GM12864 (cell line): ENCODE measurements around the gene PIWIL4.

ENCODE experiments used
- DNase-seq: peaks from one replicate; pipeline ENCODE4 v3.0.0-alpha.2; 2011; ENCODE audit warnings: low read depth
- H3K4me3 ChIP-seq: 2 replicates; pipeline ENCODE4 v1.5.1; 2011; ENCODE audit warnings: mild to moderate bottlenecking, low read depth, low read length, control low read depth
- CTCF ChIP-seq: IDR thresholded peaks from 2 replicates; pipeline ENCODE4 v1.5.1; 2011; ENCODE audit warnings: low read depth, mild to moderate bottlenecking, moderate library complexity, low read length, control low read depth, inconsistent platforms; ENCODE audit errors: missing control alignments

PIWIL4 gene

GRCh38 chr11:94632356-94632755, 65.2 kb downstream of the PIWIL4 start:
- no peak for TF ChIP-seq CTCF
- H3K4me3 ChIP-seq, result no peak overlapping the region
- DNase-seq, result no peak

DNA sequence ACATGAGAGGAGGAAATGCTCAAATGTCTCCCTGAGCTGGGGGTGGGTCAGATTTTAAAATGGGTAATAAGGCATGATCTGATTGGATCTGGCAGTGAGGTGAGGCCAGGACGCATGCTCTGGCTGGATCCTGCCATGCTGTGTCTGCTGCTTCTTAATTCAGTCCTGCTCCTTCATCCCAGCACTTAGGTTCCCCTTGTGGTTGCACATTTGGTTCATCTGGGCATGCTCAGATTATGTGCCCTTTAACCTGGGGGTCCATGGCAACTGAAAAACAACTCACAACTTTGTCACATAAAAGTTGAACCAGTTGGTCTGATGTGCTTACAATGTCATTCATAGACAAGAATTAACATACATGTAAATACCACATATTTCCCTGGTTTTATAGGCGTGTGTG, 67.9 kb downstream of the PIWIL4 start:
- no peak for DNase-seq
- no peak overlapping the region for H3K4me3 ChIP-seq
- no peak for TF ChIP-seq CTCF

GRCh38 chr11:94636388-94636949, 69.3 kb downstream of the PIWIL4 start:
- no peak for TF ChIP-seq CTCF
- DNase-seq, result no peak
- no peak overlapping the region for H3K4me3 ChIP-seq

DNA sequence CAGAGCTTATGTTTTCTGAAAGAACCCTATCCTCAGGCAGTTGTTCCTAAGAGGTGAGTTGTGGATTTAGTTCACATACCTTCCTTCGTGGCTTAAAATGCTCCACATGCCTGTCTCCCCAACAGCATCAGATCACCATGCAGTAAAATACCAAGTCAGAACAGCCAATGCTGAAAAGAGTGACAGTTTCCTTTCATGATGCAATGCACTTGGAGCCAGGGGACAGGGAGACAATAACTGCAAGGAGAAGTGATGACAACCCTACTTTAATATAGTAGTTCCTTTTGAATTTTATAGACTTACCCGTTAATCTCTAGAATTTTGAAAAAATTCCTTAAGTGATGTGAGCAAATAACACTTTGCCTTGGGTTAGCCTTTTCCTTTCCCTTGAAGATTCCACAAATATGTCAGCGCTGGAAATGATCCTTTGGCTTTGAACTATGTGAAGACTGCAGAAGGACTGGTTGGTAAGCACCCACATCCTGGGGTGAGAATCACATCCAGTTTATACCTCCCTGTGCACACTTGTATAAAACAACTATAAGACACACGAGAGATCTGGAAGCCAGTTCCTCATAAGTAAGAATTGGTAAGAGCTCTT, 71.2 kb downstream of the PIWIL4 start:
- no peak for TF ChIP-seq CTCF
- H3K4me3 ChIP-seq, result no peak overlapping the region
- no peak for DNase-seq

DNA sequence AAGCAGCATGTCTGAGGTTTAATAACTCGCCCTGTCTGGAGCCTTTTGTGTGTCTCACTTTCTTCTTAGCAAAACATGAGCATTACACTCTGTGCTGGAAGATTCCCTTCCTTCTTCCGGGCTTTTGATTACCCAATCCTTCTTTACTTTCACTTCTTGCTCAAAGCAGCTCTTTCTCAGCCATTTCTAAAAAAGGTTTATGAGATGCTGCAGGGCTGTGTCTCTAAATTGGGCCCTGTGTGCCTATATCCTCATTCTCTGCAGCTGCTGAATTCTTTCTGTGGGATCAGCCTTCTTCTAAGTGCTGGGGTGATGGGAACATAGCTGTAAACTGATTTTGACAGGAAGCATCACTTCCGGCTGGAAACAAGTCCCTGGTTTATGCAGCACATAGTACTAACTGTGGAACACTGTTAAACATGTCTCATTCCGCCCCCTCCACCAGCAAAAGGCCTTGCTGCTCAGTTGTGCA, 71.8 kb downstream of the PIWIL4 start:
- DNase-seq, result no peak
- no peak overlapping the region for H3K4me3 ChIP-seq
- no peak for TF ChIP-seq CTCF

DNA sequence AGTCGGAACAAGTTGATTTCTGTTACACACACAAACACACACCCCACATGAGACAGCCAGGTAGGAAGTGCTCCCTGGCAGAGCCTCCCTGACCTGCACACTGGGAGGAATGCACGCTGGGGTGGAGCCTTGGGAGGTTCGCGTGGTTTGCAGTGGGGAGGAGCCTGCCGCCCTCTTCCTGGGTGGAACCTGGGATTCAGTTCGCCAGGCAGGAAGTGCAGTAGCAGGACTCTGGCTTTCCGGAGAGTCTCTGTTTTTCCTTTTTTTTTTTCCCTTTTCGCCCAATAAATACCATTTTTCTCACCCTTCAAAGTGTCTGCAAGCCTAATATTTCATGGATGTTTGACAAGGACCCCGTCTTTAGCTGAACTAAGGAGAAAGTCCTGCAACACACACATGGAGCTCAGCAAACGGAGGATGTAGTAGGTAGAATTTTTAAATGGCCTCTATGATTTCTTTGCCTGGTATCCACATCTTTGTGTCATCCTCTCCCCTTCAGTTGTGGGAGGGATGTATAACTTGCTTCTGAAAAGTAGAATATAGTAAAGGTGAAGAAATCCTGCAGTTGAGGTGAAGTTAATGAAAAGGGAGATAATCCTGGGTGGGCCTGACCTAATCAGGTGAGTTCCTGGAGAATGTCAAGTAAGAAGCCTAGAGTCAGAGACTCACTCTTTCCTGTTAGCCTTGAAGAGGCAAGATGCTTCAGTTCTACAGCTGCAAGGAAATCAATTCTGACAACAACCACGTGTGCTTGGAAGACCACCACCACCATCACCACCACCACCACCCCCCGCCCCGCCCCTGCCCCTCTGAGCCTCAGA, 72.9 kb downstream of the PIWIL4 start:
- no peak for DNase-seq
- H3K4me3 ChIP-seq, result no peak overlapping the region

More for the DNA sequence above, 72.9 kb downstream of the PIWIL4 start:
- no peak for TF ChIP-seq CTCF
